ENCODE data around the gene TMEM123.

Gene TMEM123

GRCh38 chr11:102414559-102414958, 38.0 kb downstream of the TMEM123 start:
- Histone ChIP-seq H3K9me3 (ENCODE audit: insufficient read depth, low read length) (no peaks in the 10 kb centered on the region), H4K20me1 (ENCODE audit: low read depth, low read length) (peaks cover 18% of the 10 kb centered on the region), H3K79me2 (ENCODE audit: insufficient read depth, low read length) (peaks cover 100% of the 10 kb centered on the region), H3K36me3 (ENCODE audit: low read length) (peaks cover 19% of the 10 kb centered on the region), H3K27me3 (ENCODE audit: low read length) (no peaks in the 10 kb centered on the region), H3K27ac (ENCODE audit: low read depth, low read length) (no peak overlapping the region; the same call in 1 of the 2 replicates), H3K4me3 (ENCODE audit: insufficient read depth, low read length, poor library complexity, severe bottlenecking) (no peak overlapping the region), H3K9ac (ENCODE audit: low read length) (no peak overlapping the region), H3K9me2 (replicated peaks; ENCODE audit: insufficient read depth, low read length) (no peaks in the 10 kb centered on the region), H3K4me2 (ENCODE audit: low read depth, low read length, poor library complexity, severe bottlenecking) (no peak overlapping the region), H2AFZ (ENCODE audit: low read depth, low read length, severe bottlenecking) (no peak overlapping the region), H3F3A (ENCODE audit: insufficient read depth) (no peaks in the 10 kb centered on the region)
- no peak for TF ChIP-seq EZH2phosphoT487 (conservative IDR thresholded peaks at IDR 0.05; ENCODE audit: low read length)
- TF ChIP-seq, protein P1, sequence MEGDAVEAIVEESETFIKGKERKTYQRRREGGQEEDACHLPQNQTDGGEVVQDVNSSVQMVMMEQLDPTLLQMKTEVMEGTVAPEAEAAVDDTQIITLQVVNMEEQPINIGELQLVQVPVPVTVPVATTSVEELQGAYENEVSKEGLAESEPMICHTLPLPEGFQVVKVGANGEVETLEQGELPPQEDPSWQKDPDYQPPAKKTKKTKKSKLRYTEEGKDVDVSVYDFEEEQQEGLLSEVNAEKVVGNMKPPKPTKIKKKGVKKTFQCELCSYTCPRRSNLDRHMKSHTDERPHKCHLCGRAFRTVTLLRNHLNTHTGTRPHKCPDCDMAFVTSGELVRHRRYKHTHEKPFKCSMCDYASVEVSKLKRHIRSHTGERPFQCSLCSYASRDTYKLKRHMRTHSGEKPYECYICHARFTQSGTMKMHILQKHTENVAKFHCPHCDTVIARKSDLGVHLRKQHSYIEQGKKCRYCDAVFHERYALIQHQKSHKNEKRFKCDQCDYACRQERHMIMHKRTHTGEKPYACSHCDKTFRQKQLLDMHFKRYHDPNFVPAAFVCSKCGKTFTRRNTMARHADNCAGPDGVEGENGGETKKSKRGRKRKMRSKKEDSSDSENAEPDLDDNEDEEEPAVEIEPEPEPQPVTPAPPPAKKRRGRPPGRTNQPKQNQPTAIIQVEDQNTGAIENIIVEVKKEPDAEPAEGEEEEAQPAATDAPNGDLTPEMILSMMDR (IDR thresholded peaks at IDR 0.05; ENCODE audit: insufficient read depth, low read length, poor library complexity, severe bottlenecking): no peak

- H4K20me1 ChIP-seq (ENCODE audit: low read depth, low read length): peaks cover 18% of the 10 kb centered on the region
- H3K79me2 ChIP-seq (ENCODE audit: insufficient read depth, low read length): peaks cover 100% of the 10 kb centered on the region
- no peaks in the 10 kb centered on the region for H3K9me2 ChIP-seq (replicated peaks; ENCODE audit: insufficient read depth, low read length)
- H3K9me3 ChIP-seq (ENCODE audit: insufficient read depth, low read length): no peaks in the 10 kb centered on the region
- no peak overlapping the region for H3K4me3 ChIP-seq (ENCODE audit: insufficient read depth, low read length, poor library complexity, severe bottlenecking)
- H3K27me3 ChIP-seq (ENCODE audit: low read length): no peaks in the 10 kb centered on the region
- no peaks in the 10 kb centered on the region for H3F3A ChIP-seq (ENCODE audit: insufficient read depth)
- H2AFZ ChIP-seq (ENCODE audit: low read depth, low read length, severe bottlenecking): no peak overlapping the region
- H3K9ac ChIP-seq (ENCODE audit: low read length): no peak overlapping the region
- no peak overlapping the region for H3K27ac ChIP-seq (ENCODE audit: low read depth, low read length)
- H3K4me2 ChIP-seq (ENCODE audit: low read depth, low read length, poor library complexity, severe bottlenecking): no peak overlapping the region
- H3K36me3 ChIP-seq (ENCODE audit: low read length): peaks cover 14% of the 10 kb centered on the region; the same call in 1 of the 2 replicates
- TF ChIP-seq, protein P1 (IDR thresholded peaks at IDR 0.05; ENCODE audit: insufficient read depth, low read length, poor library complexity, severe bottlenecking): no peak
- TF ChIP-seq EZH2phosphoT487 (conservative IDR thresholded peaks at IDR 0.05; ENCODE audit: low read length): no peak
These were observed 39.1 kb downstream of the TMEM123 start for GRCh38 chr11:102413497-102413896.

GRCh38 chr11:102411142-102411541, 41.4 kb downstream of the TMEM123 start:
- Histone ChIP-seq H3F3A (ENCODE audit: insufficient read depth) (no peaks in the 10 kb centered on the region), H3K36me3 (ENCODE audit: low read length) (peaks cover 8% of the 10 kb centered on the region; the same call in 1 of the 2 replicates), H4K20me1 (ENCODE audit: low read depth, low read length) (peaks cover 17% of the 10 kb centered on the region), H2AFZ (ENCODE audit: low read depth, low read length, severe bottlenecking) (no peak overlapping the region), H3K27me3 (ENCODE audit: low read length) (no peaks in the 10 kb centered on the region), H3K4me2 (ENCODE audit: low read depth, low read length, poor library complexity, severe bottlenecking) (no peak overlapping the region), H3K4me3 (ENCODE audit: insufficient read depth, low read length, poor library complexity, severe bottlenecking) (no peak overlapping the region), H3K27ac (ENCODE audit: low read depth, low read length) (no peak overlapping the region), H3K9me2 (replicated peaks; ENCODE audit: insufficient read depth, low read length) (no peaks in the 10 kb centered on the region), H3K9me3 (ENCODE audit: insufficient read depth, low read length) (no peaks in the 10 kb centered on the region), H3K9ac (ENCODE audit: low read length) (no peak overlapping the region), H3K79me2 (ENCODE audit: insufficient read depth, low read length) (peaks cover 100% of the 10 kb centered on the region)
- TF ChIP-seq, protein P1 (IDR thresholded peaks at IDR 0.05; ENCODE audit: insufficient read depth, low read length, poor library complexity, severe bottlenecking): no peak
- no peak for TF ChIP-seq EZH2phosphoT487 (conservative IDR thresholded peaks at IDR 0.05; ENCODE audit: low read length)

All from SU-DHL-6 (cell line).